Fibroblast of skin of left quadriceps (primary cell): Measurements from ENCODE around the gene ATP5PD.
"Not testable (repeated sequence)": the region's sequence is repeated elsewhere in the genome, so short reads cannot be mapped to it uniquely, and the experiment has no call there.

Experiments
- DNase-seq, 2 experiments: peaks; one replicate each; pipeline ENCODE4 v3.0.0-alpha.2; 2013; ENCODE audit warnings: low read depth in 2 of 2

Gene ATP5PD

GRCh38 chr17:75020331-75021110 is 26.2 kb downstream of the ATP5PD start:
- no peak for DNase-seq

- DNase-seq = no peak
Observed at GRCh38 chr17:75019710-75020109, 27.1 kb downstream of the ATP5PD start.

GRCh38 chr17:75019146-75019545 is 27.6 kb downstream of the ATP5PD start:
- no peak for DNase-seq

- no peak for DNase-seq
Observed at GRCh38 chr17:75013092-75013559, 33.6 kb downstream of the ATP5PD start.

GRCh38 chr17:75012346-75013091 is 34.2 kb downstream of the ATP5PD start, which contains the start of gene MRPL58:
Gene MRPL58 (plus strand): TSS chr17:75012670. CDS start chr17:75012687, 17 bp downstream.
- DNase-seq = peak; percentile 67

- DNase-seq = no peak
Observed at GRCh38 chr17:75012096-75012345, 34.7 kb downstream of the ATP5PD start.

- DNase-seq = peak; percentile 33 to 35
Observed at GRCh38 chr17:75011401-75012095, 35.2 kb downstream of the ATP5PD start.

- no peak for DNase-seq
Observed at GRCh38 chr17:75010683-75011400, 35.9 kb downstream of the ATP5PD start.

- DNase-seq = no peak
Observed at GRCh38 chr17:75009139-75009724, 37.5 kb downstream of the ATP5PD start.

- DNase-seq = no peak
Observed at GRCh38 chr17:75008373-75008772, 38.4 kb downstream of the ATP5PD start.

GRCh38 chr17:75006653-75007052 is 40.1 kb downstream of the ATP5PD start:
- DNase-seq = no peak

GRCh38 chr17:75006084-75006483 is 40.7 kb downstream of the ATP5PD start:
- not testable (repeated sequence) for DNase-seq

- DNase-seq = no peak
Observed at GRCh38 chr17:75005291-75005690, 41.5 kb downstream of the ATP5PD start.

- DNase-seq = no peak
Observed at GRCh38 chr17:75004371-75004770, 42.4 kb downstream of the ATP5PD start.

- no peak for DNase-seq
Observed at GRCh38 chr17:75003957-75004355, 42.8 kb downstream of the ATP5PD start.

- DNase-seq = no peak
Observed at GRCh38 chr17:75003070-75003956, 43.5 kb downstream of the ATP5PD start.

- no peak for DNase-seq
Observed at GRCh38 chr17:75001915-75002843, 44.6 kb downstream of the ATP5PD start.

- no peak for DNase-seq
Observed at GRCh38 chr17:74999523-74999922, 47.2 kb downstream of the ATP5PD start.

- no peak for DNase-seq
Observed at GRCh38 chr17:74998783-74999182, 48.0 kb downstream of the ATP5PD start.
